Right lobe of liver (tissue), 6 donors: Measurements from ENCODE around the gene EXOC8. TPM values are rescaled to one million over a fixed set of nuclear protein-coding genes. Genes with fewer than 3 reads are reported as not detected.

ENCODE experiments used
- ATAC-seq, 4 donors: fragments of 200-7000 bp; cut with Tn5 transposase; one replicate each; pipeline ENCODE4 v1.9.1; 2020; ENCODE audit warnings: mild to moderate bottlenecking in 4 of 4, moderate library complexity in 4 of 4
- DNase-seq, 3 donors: peaks; one replicate each; pipeline ENCODE4 v3.0.0-alpha.2; 2020
- H3K27ac ChIP-seq, 3 donors: fragments of 200-600 bp; one replicate each; pipeline ENCODE4 v1.8.0; 2022
- H3K27me3 ChIP-seq, 2 donors: fragments of 200-600 bp; one replicate each; pipeline ENCODE4 v1.8.0; 2022
- H3K36me3 ChIP-seq, 4 donors: fragments of 200-600 bp; sonication (generic) in 1 of 4; one replicate each; pipeline versions ENCODE4 v1.5.1 to v1.8.0; 2017 to 2022; ENCODE audit warnings: control low read depth in 1 of 4
- H3K4me1 ChIP-seq, 4 donors: fragments of 200-600 bp; sonication (generic) in 1 of 4; one replicate each; pipeline versions ENCODE4 v1.5.1 to v1.8.0; 2017 to 2022; ENCODE audit warnings: control low read depth in 1 of 4
- H3K4me3 ChIP-seq, 3 donors: fragments of 200-600 bp; one replicate each; pipeline ENCODE4 v1.8.0; 2022
- H3K9me3 ChIP-seq, 4 donors: fragments of 200-600 bp; sonication (generic) in 1 of 4; one replicate each; pipeline versions ENCODE4 v1.5.1 to v1.8.0; 2017 to 2022; ENCODE audit warnings: control low read depth in 1 of 4
- POLR2A ChIP-seq: fragments of 450-650 bp; IDR thresholded peaks from one replicate; pipeline ENCODE4 v1.6.1; 2017; ENCODE audit warnings: antibody characterized with exemption, mild to moderate bottlenecking
- WGBS: methylation state at CpG from one replicate; pipeline ENCODE4 v1.1.6; 2018; ENCODE audit warnings: low coverage, low lambda C conversion rate; ENCODE audit not compliant: insufficient coverage; ENCODE audit errors: missing lambda C conversion rate; 5-methylcytosine and 5-hydroxymethylcytosine counted together
- intact Hi-C, 2 donors: fragments of 100-400 bp; cut with DNase I; formaldehyde crosslinking; loops; one replicate each; pipeline versions ENCODE4 v1.11.2 to v1.14.1; 2022
- total RNA-seq, 6 experiments: library from RNA; depleted of rRNA in 2 of 6; stranded (reverse); fragments of >200 nt in 2 of 6; fragmentation: NEBNext Ultra II Directional in 3 of 6; extraction: Animal tissue kit (Norgen Biotek cat#: 25700) in 3 of 6; gene quantifications; one replicate each; pipeline versions ENCODE4 v1.1.0 to v1.2.4, GENCODE V29; 2016 to 2023
- TF ChIP-seq, protein P1 (sequence below), 4 donors: fragments of 200-600 bp in 3 of 4; fragments of 450-650 bp in 1 of 4; IDR thresholded peaks; one replicate each; pipeline versions ENCODE4 v1.5.1 to v1.8.0; 2016 to 2022; ENCODE audit warnings: antibody characterized with exemption in 4 of 4, mild to moderate bottlenecking in 2 of 4
- donor health status: DM: no; HTN: yes; CAD: no.
- donor health status: DM: no; HTN: no; CAD: no.
- donor health status: DM: no; HTN: no; CAD: no.
- donor health status: DM: no; HTN: yes; CAD: no.
- donor health status: DM: no; HTN: yes; CAD: no.

The EXOC8 gene
- total RNA-seq, 6 experiments from 2014 or later, result 5.7 to 7.8 (median 6.8) TPM

DNA sequence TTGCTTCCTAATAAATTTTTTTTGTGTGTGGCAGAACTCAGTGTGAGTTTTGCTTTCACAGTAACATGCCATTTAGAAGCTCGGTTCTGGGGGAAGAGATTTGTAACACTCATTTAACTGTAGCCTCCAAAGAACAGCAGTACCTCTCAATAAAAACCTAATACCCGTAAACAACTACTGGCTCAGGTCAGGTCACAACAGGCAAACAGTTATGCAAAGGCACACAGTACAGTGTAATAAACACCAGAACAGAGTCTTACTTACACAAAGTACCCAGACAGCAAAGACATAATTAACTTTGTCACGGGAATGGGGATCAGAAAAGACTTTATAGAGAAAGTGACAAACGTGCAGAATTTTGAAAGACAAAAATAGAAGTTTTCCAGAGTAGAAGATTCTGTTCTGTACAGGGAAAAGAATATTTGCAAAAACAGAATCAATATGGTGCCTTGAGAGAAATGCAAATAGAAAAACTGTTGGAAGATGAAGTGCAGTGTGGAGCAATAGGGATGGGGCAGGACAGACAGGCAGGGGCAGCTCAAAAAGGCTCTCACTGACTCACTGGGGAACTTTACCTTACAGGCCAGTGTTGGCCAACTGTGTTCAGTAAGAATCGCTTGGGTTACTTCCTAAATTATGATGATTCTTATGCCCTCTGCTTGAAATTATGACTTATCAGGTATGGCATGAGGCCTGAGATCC, 45.7 kb upstream of the EXOC8 start:
- WGBS, result 34% methylated on average over 5 of the region's 5 CpGs
- DNase-seq (peak in 1 of 3 donors; percentile 52), ATAC-seq (peak; percentile 65 to 87 (median 80))
- Histone ChIP-seq H3K27ac (peak overlapping the region; percentile 39 to 56 (median 39)), H3K4me3 (no peak overlapping the region), H3K27me3 (no peaks in the 10 kb centered on the region), H3K4me1 (peaks cover 0 to 52% (median 22%) of the 10 kb centered on the region in 4 donors), H3K9me3 (no peaks in the 10 kb centered on the region), H3K36me3 (no peaks in the 10 kb centered on the region)
- TF ChIP-seq, protein P1, sequence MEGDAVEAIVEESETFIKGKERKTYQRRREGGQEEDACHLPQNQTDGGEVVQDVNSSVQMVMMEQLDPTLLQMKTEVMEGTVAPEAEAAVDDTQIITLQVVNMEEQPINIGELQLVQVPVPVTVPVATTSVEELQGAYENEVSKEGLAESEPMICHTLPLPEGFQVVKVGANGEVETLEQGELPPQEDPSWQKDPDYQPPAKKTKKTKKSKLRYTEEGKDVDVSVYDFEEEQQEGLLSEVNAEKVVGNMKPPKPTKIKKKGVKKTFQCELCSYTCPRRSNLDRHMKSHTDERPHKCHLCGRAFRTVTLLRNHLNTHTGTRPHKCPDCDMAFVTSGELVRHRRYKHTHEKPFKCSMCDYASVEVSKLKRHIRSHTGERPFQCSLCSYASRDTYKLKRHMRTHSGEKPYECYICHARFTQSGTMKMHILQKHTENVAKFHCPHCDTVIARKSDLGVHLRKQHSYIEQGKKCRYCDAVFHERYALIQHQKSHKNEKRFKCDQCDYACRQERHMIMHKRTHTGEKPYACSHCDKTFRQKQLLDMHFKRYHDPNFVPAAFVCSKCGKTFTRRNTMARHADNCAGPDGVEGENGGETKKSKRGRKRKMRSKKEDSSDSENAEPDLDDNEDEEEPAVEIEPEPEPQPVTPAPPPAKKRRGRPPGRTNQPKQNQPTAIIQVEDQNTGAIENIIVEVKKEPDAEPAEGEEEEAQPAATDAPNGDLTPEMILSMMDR (IDR thresholded peaks at IDR 0.05), result no peak
- TF ChIP-seq POLR2A, result peak; percentile 27
- intact Hi-C loops, result no loop called here

DNA sequence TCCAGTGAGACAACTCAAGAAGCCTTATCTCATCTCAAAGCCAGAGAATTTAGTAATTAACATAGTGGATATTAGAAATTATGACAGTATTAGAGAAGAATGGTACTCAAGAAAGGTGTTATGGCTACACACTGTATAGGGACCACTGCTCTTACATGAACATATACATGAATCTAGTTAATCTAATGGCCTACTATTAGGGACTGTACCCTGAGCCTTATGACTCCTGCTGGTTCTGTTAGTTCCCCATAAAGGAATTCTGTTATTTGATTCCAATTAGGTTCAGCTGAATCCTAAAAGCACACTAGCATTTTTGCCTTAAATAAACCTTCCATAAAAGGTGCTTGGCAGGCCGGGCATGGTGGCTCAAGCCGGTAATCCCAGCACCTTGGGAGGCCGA, 44.8 kb upstream of the EXOC8 start:
- intact Hi-C loops, result no loop called here
- ATAC-seq (no peak), DNase-seq (no peak)
- TF ChIP-seq, protein P1 (IDR thresholded peaks at IDR 0.05), result no peak
- no peak for TF ChIP-seq POLR2A
- Histone ChIP-seq H3K27me3 (no peaks in the 10 kb centered on the region), H3K4me3 (no peak overlapping the region), H3K36me3 (no peaks in the 10 kb centered on the region), H3K9me3 (no peaks in the 10 kb centered on the region), H3K4me1 (peaks cover 0 to 58% (median 22%) of the 10 kb centered on the region in 4 donors), H3K27ac (peak overlapping the region in 2 of 3 donors; percentile 39 to 56)
- no CpG with 5 or more reads among the region's 3 CpGs for WGBS

DNA sequence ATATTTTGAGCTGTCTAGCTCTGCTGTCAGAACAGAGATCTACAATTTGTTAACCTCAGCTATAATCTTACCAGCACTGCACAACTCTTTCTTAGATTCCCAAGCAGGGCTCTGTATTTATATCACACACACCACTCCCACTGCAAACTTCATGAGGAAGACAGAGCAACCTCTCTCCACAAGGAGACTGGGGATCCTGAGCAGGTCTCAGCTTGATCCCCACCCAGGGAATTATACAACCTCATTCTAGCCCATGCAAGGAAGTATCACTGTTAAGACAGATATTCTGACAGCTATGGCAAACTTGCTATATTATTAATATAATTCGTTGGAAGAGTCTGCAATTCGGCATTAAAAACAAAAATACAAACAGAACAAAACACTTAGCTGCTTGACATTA, 44.1 kb upstream of the EXOC8 start:
- TF ChIP-seq, protein P1 (IDR thresholded peaks at IDR 0.05), result no peak
- no peak for TF ChIP-seq POLR2A
- no peaks in the 10 kb centered on the region for H3K27me3 ChIP-seq
- peaks cover 0 to 62% (median 24%) of the 10 kb centered on the region in 4 donors for H3K4me1 ChIP-seq
- H3K9me3 ChIP-seq, result no peaks in the 10 kb centered on the region
- intact Hi-C loops, result no loop called here
- H3K36me3 ChIP-seq, result no peaks in the 10 kb centered on the region
- no peak overlapping the region for H3K27ac ChIP-seq
- no peak for ATAC-seq
- 75% methylated on average over 2 of the region's 2 CpGs for WGBS
- no peak overlapping the region for H3K4me3 ChIP-seq
- no peak for DNase-seq

- ATAC-seq (peak; percentile 61 to 76 (median 72)), DNase-seq (no peak)
- TF ChIP-seq POLR2A, result no peak
- TF ChIP-seq, protein P1 (IDR thresholded peaks at IDR 0.05), result no peak
- Histone ChIP-seq H3K4me3 (no peak overlapping the region), H3K36me3 (no peaks in the 10 kb centered on the region), H3K27ac (no peak overlapping the region), H3K9me3 (no peaks in the 10 kb centered on the region), H3K4me1 (peaks cover 0 to 19% (median 9%) of the 10 kb centered on the region in 4 donors), H3K27me3 (no peaks in the 10 kb centered on the region)
- 52% methylated on average over 5 of the region's 5 CpGs for WGBS
- intact Hi-C loops, result no loop called here
Measured at GRCh38 chr1:231376875-231377549, 39.4 kb upstream of the EXOC8 start.
